ENCODE results near the gene KCNMB3.

DNA sequence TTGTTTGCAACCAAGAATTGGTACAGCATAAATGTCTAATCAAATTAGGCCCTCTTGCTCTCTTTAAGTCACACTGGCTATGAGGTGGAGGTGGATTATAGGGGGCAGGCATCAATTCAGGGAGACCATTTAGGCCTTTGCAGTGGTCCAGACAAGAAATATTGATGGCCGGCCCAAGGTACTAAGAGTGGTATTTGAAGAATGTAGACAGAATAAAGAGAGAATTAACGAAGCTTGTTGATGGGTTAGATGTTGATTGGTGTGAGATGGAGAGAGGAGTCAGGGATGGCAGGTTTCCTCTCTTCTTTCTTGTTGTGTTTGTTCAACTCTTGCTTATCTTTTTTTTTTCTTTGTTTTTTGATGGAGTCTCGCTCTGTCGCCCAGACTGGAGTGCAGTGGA is 54.2 kb downstream of the KCNMB3 start:
- no peak for TF ChIP-seq ZNF274 (IDR thresholded peaks at IDR 0.05; ENCODE audit: low read depth, low read length)
- TF ChIP-seq SUZ12 (IDR thresholded peaks at IDR 0.05; ENCODE audit: extremely low read depth, insufficient read depth, insufficient read length): no peak
- TF ChIP-seq YY1 (IDR thresholded peaks at IDR 0.05; ENCODE audit: insufficient read depth, insufficient read length): no peak

All from NT2/D1 (cell line).